ENCODE results near the gene RGS3. TPM values are rescaled to one million over a fixed set of nuclear protein-coding genes. Genes with fewer than 3 reads are reported as not detected.

RGS3 gene
- total RNA-seq, 3 donors from 2014 or later, result 65.9 to 83.8 (median 70.7) TPM

DNA sequence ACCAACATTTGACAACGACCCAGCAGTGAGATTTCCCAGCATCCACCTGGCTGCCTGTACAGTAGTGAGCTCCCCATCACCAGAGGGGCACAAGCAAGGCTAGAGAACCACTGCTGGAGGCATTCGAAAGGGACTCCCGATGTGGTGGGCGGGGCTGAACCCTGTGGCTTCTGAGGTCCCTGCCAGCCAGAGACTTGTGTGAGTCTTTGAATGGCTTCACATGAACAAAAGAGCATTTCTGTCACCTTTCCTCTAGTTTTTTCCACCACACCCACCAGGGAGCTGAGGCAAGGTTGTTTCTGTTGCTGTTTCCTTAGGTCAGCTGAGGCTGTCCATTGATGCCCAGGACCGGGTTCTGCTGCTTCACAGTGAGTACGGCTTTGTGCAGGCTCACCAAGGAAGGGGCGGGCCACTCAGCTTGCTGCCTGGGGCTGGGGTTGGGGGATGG, 15.7 kb downstream of the RGS3 start:
- H3K4me1 ChIP-seq (ENCODE audit: low read depth), result no peaks in the 10 kb centered on the region
- DNase-seq (peak in 1 of 3 donors; percentile 49), ATAC-seq (peak; percentile 31)
- no peaks in the 10 kb centered on the region for H3K9me3 ChIP-seq
- no peaks in the 10 kb centered on the region for H3K36me3 ChIP-seq (ENCODE audit: low read depth)
- no peak overlapping the region for H3K4me3 ChIP-seq
- TF ChIP-seq, protein P1, sequence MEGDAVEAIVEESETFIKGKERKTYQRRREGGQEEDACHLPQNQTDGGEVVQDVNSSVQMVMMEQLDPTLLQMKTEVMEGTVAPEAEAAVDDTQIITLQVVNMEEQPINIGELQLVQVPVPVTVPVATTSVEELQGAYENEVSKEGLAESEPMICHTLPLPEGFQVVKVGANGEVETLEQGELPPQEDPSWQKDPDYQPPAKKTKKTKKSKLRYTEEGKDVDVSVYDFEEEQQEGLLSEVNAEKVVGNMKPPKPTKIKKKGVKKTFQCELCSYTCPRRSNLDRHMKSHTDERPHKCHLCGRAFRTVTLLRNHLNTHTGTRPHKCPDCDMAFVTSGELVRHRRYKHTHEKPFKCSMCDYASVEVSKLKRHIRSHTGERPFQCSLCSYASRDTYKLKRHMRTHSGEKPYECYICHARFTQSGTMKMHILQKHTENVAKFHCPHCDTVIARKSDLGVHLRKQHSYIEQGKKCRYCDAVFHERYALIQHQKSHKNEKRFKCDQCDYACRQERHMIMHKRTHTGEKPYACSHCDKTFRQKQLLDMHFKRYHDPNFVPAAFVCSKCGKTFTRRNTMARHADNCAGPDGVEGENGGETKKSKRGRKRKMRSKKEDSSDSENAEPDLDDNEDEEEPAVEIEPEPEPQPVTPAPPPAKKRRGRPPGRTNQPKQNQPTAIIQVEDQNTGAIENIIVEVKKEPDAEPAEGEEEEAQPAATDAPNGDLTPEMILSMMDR (IDR thresholded peaks at IDR 0.05), result no peak
- intact Hi-C loops (cut with DNase I, micrococcal nuclease), result no loop called here

DNA sequence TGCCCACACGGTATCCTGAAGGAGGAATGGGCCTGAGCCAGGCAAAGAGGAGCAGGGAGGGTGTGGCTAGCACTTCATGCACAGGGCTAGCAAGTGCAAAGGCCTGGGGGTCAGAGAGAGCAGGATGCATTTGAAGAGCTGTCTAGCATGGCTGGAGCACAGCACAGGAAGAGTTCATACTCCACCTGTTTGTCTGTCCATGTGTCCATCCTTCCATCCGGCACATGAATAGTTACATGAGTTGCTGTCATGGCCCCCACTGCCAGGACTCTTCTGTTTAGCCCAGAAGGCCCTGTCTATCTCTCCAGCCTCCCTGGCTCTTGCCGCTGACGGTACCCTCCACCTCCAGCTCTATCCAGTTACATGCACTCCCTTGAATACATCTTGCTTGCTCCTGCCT, 17.1 kb downstream of the RGS3 start:
- TF ChIP-seq, protein P1 (IDR thresholded peaks at IDR 0.05), result no peak
- DNase-seq (no peak), ATAC-seq (no peak)
- Histone ChIP-seq H3K9me3 (no peaks in the 10 kb centered on the region), H3K4me1 (ENCODE audit: low read depth) (no peaks in the 10 kb centered on the region), H3K36me3 (ENCODE audit: low read depth) (no peaks in the 10 kb centered on the region), H3K4me3 (no peak overlapping the region)
- intact Hi-C loops (cut with DNase I, micrococcal nuclease), result no loop called here

DNA sequence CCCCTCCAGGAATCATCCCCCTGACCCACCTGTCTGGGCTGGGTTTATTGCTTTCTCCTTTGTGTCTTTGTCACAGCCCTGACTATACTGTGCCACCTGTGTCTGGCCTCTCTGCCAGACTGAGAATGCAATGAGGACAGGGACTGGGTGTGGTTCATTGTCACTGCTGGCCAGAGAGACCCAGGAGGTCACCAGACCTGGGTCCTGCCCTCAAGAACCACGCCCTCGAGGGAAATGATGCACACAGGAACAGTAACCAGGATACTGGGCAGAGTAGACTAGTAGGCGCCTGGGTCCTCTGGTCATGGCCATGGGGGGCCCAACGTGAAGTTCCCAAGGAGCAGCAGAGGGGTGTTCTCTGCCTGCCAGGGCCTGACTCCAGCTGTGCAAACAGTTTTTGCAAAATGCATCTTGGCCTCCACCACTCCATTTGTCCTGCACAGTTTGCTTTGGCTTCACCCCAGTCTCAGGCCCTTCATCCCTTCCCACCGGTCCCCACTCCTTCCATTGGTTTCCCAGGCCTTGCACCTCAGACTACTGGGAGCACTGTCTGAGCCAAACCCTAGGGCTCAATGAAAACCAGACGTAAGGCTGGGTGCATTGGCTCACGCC, 17.8 kb downstream of the RGS3 start:
- TF ChIP-seq, protein P1 (IDR thresholded peaks at IDR 0.05), result no peak
- H3K4me3 ChIP-seq, result no peak overlapping the region
- no peaks in the 10 kb centered on the region for H3K9me3 ChIP-seq
- intact Hi-C loops (cut with DNase I, micrococcal nuclease), result no loop called here
- no peaks in the 10 kb centered on the region for H3K36me3 ChIP-seq (ENCODE audit: low read depth)
- no peaks in the 10 kb centered on the region for H3K4me1 ChIP-seq (ENCODE audit: low read depth)
- ATAC-seq (peak; percentile 84), DNase-seq (no peak)

DNA sequence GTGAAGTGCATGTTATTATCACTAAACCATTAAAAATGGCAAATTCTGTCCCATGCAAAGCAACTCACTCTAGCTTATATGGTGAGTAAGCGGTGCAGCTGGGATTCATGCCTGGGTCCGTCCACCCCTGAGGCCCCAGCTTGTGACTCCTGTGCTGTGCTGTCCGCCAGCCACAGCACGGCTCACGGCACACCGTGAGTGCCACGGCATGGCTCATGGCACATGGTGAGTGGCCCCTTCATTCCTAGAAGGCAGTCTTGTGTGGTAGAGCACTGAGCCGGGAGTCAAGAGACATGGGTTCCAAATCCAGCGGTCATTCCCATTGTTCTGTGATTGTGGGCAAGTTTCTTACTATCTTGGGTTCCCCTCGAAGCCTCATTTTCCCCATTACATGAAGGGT, 18.8 kb downstream of the RGS3 start:
- Histone ChIP-seq H3K9me3 (no peaks in the 10 kb centered on the region), H3K4me3 (no peak overlapping the region), H3K4me1 (ENCODE audit: low read depth) (no peaks in the 10 kb centered on the region), H3K36me3 (ENCODE audit: low read depth) (no peaks in the 10 kb centered on the region)
- DNase-seq (no peak), ATAC-seq (no peak)
- intact Hi-C loops (cut with DNase I, micrococcal nuclease), result no loop called here
- TF ChIP-seq, protein P1 (IDR thresholded peaks at IDR 0.05), result no peak

DNA sequence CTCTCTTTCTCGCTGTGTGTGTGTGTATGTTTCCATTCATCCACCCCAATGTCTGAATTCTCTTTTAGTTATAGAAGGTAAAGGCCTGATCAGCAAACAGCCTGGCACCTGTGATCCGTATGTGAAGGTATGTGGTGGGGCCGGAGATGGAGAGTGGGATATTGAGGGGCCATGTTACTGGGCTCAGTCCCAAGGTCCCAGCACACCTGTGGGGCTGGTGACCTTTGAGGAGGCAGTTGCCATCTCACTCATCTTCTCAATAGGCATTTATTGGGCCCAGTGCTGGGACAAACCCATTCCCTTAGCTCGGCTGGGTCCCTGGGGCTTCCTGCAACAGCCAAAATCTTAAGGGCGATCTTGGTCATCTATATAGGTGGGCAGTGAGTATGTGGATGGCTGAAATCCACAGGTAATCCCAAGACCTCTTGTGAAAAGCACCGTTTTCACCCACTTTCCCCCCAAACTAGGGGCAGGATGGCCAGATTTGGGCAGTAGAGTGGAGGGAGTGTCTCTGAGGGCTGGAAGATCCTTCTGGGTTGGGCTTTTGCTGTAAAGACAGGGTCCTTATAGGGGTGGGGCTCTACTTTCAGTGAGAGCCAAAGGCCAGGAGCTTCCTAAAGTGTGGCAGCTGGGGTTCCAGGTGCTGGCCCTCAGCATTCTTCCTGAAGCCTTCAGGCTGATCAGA, 19.6 kb downstream of the RGS3 start:
- no peaks in the 10 kb centered on the region for H3K4me1 ChIP-seq (ENCODE audit: low read depth)
- ATAC-seq (no peak), DNase-seq (no peak)
- TF ChIP-seq, protein P1 (IDR thresholded peaks at IDR 0.05), result no peak
- H3K4me3 ChIP-seq, result no peak overlapping the region
- H3K36me3 ChIP-seq (ENCODE audit: low read depth), result no peaks in the 10 kb centered on the region
- H3K9me3 ChIP-seq, result no peaks in the 10 kb centered on the region
- intact Hi-C loops (cut with DNase I, micrococcal nuclease), result no loop called here
